Effector CD4-positive, alpha-beta T cell (primary cell): ENCODE measurements around the gene DGKZ.

Experiments
- DNase-seq: peaks from one replicate; pipeline ENCODE4 v3.0.0-alpha.2; 2020

DGKZ gene

DNA sequence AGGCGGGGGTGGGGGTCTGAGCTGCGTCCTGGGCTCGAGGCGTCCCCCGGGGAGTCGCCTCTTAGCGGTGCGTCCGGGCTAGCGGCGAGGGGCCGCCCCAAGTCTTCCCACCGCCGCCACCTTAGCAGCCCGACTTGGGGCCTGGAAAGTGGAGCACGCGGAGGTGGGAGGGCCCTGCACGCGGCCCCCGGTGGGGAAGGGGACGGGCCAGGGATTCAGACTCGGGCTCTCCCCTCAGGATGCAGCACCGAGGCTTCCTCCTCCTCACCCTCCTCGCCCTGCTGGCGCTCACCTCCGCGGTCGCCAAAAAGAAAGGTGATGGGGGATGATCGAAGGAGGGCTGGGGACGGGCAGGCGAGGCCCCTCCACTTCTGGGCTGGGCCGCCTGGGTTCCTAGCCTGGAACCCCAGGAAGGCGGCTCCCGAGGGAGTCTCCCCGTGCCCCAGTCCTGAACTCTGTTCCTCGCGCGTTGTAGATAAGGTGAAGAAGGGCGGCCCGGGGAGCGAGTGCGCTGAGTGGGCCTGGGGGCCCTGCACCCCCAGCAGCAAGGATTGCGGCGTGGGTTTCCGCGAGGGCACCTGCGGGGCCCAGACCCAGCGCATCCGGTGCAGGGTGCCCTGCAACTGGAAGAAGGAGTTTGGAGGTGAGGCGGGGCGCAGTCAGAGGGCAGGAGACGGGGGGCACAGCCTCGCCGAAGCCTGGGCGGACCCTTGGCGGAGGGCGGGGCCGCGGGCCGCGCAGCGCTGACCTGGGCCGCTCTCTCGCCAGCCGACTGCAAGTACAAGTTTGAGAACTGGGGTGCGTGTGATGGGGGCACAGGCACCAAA, 34.8 kb downstream of the DGKZ start:
- DNase-seq: no peak

DNA sequence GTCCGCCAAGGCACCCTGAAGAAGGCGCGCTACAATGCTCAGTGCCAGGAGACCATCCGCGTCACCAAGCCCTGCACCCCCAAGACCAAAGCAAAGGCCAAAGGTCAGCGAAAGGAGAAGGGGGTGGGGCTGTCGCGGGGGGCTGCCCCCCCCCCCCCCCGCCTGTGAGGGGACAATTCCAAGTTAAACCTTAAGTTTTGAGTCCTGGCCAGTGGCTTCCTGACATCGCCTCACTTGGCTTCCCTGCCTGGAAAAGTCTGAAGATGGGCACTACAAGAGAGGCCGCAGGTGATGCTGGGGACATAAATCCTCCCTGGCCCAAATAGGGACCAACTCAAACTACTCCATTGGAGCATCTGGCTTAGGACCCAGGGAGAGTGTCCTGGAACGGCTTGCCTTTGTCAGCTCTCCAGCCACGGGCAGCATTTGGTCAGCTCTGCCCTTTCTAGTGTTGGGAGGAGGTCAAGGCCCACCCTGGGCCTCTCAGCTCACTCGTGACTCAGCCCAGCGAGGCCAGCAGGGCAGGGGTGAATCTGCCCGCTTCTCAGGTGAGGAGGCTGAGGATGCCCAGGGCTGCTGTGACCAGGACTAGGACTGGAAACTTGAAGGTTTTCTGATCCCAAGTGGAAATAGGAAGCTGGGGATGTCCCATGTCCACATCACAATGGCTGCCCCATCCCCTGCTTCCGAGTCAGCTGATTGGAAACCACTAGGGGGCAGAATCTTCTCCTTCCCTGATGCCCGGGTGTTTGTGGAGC, 35.6 kb downstream of the DGKZ start:
- DNase-seq: no peak

DNA sequence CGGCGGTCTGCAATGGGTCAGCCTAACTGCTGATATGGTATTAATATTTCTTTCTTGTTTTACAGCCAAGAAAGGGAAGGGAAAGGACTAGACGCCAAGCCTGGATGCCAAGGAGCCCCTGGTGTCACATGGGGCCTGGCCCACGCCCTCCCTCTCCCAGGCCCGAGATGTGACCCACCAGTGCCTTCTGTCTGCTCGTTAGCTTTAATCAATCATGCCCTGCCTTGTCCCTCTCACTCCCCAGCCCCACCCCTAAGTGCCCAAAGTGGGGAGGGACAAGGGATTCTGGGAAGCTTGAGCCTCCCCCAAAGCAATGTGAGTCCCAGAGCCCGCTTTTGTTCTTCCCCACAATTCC, 36.1 kb downstream of the DGKZ start:
- DNase-seq: no peak

DNA sequence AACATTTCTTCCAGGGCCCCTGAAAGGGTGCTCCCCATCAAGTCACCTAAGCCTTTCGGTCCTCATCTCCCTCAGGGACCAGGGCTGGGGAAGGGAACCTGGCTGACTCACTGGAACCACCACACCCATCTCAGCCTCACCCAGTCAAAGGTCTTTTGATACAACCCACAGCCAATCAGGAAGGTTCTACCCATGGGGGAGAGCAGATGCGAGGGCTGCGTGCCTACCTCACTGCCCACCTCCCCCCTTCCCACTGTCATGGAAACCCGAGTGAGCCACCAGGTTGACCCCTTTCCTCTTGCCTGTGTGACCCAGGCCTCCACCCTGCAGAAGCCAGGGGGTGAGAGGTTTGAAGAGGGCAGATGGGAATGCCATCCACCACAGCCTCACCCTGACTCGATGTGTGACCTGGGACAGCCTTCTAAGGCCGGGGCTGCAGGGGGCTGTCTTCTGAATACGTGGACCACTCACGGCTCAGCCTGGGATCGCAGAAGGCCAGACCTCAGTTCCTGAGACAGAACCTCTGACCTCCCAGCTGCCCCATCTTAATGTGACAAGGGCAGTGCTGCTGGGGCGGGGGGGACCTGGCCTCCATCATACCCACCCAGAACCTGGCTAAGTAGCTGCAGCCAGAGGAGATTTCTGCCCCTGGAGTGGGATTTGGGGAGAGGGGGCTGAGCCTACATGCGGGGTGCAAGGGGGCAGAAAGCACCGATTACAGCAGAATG, 36.9 kb downstream of the DGKZ start:
- no peak for DNase-seq

DNA sequence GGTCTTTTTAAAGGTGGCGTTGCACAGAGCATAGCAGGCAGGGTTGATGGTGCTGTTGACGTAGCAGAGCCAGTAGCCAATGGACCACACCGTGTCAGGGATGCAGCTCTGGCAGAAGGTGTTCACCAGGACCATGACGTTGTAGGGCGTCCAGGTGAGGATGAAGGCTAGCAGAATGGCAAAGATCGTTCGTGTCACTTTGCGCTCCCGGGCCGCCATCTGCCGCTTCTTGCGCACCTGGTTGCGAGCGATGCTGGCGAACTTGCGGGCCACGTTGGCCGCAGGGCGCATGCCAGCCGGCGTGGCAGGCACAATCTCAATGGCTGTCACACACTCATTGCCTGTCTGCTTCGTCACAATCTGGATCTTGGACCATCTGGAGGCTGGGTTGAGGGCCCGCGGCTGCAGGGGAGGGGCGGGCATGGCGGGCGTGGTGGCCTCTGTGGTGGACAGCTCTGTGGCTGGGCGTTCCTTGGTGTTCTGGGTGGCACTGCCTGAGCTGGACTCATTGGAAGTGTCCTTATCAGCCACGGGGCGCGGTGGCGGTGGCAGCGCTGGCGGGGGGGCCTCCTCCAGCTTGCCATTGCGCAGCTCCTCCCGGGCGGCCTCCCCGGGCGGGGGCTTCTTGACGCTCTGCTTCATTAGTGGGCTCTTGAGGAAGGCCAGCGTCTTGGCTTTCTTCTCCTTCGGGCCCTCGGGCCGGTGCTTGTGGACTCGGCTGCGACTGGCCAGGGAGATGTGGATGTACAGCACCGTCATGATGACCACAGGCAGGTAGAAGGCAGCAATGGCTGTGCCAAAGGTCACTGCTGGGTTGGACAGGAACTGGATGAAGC, 38.1 kb downstream of the DGKZ start:
- no peak for DNase-seq

DNA sequence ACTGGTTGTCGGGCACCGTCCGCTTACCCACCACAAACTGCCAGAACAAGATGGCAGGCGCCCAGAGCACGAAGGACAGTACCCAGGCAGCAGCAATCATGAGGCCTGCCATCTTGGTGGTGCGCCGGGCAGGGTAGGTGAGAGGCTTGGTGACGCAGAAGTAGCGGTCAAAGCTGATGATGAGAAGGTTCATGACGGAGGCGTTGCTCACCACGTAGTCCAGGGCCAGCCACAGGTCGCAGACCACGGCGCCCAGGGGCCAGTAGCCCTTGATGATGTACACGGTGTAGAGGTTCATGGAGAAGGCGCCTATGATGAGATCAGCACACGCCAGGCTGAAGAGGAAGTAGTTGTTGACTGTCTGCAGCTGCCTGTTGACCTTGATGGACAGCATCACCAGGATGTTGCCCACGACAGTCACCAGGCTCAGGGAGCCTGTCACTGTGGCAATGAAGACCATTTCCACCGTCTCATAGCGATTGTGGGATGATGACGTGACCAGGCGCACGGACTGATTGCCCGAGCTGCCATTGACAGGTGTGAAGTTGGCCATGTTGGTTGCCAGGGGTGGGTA, 38.8 kb downstream of the DGKZ start:
- DNase-seq: no peak

DNA sequence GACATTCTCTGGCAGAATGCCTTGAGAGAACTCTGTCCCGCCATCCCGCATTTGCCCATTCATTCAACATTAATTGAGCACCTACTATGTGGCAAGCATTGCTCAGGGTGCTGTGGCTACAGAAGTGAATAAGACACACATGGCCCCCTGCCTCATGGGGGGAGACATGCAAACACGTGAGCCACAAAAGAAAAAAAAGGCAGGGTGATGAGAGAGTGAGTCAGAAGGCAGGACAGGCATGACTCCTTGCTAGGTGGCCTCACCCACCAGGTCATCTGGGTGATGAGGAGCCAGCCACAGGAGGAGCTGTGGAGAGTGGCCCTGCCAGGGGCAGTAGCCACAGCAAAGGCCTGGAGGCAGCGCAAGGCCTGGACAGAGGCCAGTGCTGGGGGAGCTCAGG, 39.4 kb downstream of the DGKZ start:
- DNase-seq: no peak

DNA sequence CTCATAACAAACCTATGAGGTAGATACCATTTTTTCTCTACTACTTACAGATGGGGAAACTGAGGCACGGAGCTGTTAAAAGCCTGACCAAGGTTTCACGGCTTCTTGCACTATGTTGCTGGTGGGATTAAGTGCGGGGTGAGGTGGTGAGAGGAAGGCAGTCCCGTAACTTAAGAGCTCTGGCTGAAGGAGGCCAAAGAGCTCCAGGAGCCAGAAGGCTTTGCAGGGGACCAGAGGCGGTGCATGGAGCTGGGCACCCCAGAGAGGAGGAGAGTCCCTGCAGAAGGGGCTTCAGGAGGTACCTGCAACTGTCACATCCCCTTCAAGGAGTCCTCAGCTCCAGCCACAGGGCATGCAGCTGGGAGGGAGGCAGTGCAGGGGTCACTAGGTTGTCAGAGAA, 40.2 kb downstream of the DGKZ start:
- no peak for DNase-seq

DNA sequence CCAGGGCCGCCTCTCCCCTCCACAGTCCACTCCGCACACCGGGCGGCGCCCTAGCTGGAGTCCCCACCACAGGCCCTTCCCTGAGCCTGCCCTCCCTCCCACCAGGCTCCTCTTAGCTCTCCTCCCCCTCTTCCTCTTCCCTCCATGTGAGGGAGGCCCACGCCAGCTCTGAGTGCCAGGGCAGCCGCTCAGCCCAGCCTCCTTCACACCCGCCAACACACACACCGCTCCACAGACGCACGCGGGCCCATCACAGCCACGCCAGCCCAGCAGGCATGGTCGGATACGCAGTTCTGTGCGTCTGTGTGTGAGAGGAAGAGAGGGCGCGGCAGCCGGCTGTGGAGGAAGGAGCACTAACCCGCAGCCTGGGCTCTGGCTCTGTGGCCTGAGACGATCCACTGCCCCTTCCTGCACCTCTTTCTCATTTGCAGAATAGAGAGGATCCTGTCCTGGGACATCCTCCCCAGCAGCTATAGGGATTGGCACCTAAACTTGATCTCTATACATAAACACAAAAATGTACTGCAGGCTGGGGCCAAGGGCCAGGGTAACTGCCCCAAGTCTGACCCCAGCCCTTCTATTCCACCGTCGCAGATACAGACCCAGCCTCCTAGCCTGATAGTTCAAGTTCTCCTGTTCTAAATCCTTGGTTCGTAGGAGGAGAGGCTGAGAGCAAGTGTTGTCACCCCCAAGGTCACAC, 40.8 kb downstream of the DGKZ start:
- no peak for DNase-seq

DNA sequence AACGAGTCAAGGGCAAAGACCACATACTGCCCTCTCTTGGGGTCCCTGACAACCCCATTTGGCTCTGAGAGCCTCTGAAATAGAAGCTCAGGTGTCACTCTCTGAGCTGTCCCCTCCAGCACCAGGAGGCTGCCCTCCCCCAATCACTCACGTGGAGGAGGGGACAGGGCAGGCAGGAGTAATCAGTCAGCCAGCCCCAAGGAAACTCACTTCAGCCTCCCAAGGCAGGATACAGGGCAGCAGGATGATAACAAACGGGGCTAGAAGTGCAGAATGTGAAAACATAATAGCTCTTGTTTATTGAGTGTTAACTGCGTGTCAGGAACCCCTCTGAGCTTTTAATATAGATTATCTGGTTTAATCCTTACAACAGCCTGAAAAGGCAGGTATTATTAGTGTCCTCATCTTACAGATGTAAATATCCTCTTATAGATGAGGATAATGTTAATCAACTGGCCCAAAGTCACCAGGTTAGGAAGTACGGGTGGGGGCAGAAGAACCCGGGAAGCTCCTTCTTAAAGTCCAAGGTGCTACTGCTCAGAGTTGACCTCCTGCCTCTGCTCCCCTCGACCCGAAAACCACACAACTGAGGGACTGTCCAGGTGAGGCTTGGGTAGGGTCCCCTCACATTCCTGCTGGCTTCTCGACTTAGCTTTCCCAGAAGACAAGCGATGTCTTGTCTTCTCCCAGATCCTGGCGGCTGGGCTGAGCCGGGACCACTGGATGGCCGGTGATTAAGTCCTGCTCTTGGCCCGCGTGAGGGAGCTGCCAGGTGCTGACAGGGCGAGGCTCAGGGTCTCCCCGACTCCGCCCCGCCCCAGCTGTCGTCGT, 41.6 kb downstream of the DGKZ start:
- no peak for DNase-seq

DNA sequence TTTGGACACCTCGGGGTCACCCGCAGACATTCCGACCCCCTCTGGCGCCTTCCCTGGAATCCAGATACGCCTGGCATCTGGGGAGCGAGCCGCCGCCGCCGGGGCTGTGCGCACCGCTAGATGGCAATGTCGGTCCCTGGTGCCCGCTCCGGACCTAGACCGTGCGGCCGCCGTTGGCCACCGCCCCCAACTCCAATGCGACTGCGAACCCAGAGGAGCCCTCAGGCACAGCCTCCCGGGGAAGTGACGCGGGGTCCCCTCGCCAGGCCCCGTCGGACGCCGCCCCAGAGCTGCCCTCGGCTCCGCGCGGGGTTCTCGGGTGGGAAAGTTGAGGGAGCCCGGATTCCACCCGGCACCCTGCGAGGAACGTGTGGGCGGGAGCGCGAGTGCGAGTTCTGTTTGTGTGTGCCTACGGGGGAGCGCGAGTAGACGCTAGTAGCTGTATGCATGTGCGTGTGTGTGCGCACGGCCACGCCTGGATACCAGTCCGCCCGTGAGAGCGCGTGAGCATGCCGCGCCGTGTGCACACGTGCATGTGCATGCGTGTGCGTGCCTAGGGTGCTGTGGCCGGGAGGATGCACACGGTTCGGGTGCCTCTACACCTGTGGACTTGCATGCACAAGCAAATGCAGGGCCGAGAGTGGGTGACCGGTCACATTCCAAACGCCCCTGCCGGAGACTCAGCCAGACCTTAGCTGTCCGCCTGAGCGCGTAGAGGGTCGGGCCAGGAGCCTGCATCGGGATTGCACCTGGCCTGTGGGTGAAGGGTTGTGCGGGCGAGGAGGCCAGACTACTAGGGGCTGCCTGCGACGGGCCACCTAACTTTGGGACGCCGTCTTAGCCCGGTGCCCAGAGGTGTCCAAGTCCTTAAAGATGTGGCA, 42.4 kb downstream of the DGKZ start:
- no peak for DNase-seq

DNA sequence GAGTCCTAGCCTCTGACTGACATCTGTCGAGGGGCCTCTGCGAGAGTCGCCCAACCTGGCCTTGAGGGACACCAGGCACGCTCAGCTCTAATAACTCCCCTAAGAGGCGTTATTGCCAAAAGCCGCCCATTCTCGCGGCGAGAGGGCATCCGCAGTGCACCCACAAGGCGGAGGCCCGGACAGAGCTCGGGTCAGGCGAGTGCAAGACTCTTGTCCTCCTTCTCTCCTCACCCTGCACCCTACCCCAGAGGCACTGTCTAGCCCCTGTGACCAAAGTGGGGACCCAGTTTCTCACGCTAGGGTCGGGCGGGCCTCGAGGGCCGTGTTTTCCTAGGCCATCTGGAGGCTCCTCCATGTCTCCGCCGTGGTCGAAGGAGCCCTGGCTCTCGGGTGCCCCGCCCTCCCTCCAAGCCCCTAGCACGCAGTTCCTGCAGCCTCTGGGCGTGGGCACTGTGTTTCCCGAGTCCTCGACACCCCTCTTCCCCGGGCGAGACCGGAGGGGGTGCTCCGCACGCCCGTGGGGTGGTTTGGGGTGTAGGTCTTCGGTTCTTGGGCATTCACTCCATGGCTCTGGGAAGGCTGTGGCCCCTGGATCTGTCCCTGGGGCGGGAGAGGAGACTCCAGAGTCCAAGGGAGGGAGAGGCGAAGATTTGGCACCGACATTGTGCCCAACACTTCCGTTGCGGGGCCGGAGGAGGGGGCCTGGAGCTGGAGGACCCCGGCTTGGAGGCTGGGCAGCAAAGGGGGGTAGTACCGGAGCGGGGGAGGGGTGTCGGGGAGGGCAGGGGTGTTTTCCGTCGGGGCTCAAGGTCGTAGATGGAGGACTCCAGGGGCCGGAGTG, 43.3 kb downstream of the DGKZ start:
- no peak for DNase-seq

DNA sequence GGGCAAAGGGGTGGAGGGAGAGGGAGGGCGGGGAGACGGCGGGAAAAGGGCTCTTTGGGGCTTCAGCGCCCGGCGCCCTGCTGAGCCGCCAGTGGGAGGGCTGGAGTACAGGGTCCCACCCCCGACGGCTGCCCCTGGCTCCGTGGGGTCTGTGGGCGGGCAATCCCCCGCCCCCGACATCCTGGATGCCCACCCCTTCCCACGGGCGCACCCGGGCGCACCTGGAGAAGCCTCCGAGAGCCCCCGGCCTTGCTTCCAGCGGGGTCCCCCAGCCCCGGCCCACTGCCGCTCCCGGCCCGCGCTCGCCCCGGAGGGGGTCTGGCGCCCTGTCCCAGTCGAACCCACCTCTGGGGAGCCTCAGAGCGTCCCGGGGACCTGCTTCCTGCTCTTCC, 43.9 kb downstream of the DGKZ start:
- no peak for DNase-seq

DNA sequence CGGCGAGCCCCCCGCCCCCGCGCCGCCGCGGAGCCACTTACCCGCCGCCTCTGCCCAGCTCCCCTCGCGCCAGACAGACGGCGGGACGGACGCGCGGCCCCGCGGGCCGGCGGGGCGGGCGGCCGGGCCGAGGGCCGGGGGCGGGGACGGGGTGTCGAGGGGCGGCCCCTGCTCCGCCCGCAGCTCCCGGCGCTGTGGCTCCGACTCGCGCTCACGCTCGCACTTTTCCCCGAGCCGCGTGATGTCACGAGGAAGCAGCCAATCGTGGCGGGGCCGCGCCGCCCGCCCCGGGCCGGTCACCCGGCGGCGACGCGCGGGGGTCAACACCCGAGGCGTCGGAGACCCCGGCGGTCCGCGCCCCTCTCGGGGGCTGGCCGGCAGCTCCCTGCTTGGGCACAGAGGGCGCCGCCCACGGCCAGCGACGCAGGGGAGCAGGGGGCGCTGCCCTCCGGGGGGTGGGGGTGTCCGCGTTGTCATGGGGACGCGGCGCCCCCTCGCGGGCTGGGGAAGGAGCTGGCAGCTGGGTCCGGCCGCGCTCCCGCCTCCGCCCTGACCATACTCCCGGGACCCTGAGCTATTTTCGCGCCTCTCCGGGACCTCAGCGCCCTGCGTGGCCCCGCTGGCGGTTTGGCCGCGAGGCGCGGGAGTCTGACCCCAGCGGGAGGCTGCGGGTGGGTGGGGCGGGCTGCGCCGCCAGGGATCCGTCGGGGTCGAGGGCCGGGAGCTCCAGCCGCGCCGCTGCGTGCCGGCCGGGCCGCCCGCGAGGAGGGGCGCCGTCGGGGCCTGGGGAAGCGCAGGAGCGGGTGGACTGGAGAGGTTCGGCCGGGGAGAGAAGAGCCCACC, 44.5 kb downstream of the DGKZ start, which contains the start of gene CHRM4:
CHRM4 (minus strand) TSS at position 199 of the 843 bp plus-strand sequence. CDS start 5,219 bp downstream, outside the sequence.
- DNase-seq: no peak

DNA sequence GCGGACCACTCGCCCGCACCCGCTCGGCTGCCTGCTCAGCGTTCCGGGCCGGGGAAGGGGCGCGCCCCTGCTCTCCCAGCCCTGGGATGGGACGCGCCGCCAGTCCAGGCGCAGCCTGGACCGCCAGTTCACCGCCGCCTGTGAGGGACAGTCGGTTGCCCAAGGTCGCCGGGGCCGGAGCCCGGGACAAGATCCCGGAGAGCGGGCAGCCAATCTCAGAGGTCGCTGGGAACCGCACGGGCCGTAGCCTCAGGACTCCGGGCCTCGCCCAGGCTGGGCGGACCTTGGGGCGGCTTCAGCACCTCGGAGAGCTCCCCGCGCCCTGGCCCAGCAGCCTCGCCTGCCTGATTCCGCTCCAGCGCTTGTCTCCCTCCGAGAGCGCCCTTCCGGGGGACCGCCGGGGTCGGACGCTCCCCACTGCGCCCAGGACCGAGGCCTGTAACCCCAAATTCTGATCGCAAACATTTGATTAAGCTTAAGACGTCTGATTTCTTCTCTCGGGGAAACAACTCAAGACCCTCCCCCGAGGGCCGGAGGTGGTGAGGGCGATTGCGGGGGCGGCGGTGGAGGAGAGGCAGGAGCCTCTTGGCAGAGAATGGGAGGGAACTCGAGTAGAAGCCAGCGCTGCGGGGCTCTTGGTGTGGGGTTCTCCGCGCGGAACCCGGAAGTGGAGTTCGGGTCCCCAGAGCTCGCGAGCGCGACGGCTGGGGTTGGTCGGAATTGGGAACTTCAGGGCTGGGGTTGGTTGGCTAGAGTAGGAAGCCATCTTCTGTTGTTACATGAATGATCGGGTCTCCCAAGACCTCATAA, 45.4 kb downstream of the DGKZ start:
- DNase-seq: peak; percentile 64

DNA sequence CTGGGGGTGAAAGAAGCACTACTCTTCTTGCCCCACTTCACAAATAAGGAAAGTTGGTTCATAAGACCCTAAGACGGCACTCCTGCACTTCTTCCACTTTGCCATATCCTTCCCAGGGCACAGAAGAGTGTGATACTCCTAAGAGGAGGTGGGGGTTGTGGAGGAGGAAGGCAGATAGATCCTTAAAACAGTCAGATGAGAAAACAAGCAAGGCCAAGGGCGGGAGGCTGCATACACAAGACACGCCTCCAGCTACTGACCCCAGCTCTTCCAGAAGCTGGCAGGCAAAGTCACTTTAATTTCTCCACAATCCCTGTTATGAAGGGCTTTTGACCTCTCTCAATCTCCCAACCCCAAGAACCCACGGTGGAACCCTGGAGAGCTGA, 46.0 kb downstream of the DGKZ start:
- DNase-seq: no peak

DNA sequence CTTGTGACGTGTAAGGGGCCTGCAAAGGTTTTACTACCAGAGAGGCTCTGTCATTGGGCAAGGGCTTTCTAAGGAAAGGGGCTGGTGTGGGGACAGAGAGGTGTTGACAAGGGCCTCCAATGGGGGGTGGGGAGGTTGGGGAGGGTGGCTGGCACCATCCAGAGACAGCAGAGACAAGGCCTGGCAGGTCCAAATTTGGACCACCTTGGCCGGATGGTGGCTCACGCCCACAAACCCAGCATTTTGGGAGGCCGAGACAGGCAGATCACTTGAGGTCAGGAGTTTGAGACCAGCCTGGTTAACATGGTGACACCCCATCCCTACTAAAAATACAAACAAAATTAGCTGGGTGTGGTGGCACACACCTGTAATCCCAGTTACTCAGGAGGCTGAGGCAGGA, 46.5 kb downstream of the DGKZ start:
- no peak for DNase-seq
